ENCODE measurements around the gene C2orf42. TPM values are rescaled to one million over a fixed set of nuclear protein-coding genes. Genes with fewer than 3 reads are reported as not detected.

The C2orf42 gene
- total RNA-seq, 1 experiment from 2014 or later, result 17.4 TPM

- RAD21 ChIA-PET (ENCODE audit: low non-redundant PET in 1 of 2, low total read pairs in 2 of 2, uncharacterized antibody in 2 of 2, unreplicated experiment in 2 of 2), result no interaction called here
- no peak overlapping the region for H3K4me2 ChIP-seq (ENCODE audit: low read length)
- POLR2A ChIA-PET, result interaction anchor here (1.8 kb wide), 1 partner anchor 12 kb away, joined by 6 read pairs; the partner anchor contains the start of gene C2orf42
- H3K9me3 ChIP-seq (ENCODE audit: control insufficient read depth in 1 of 2, insufficient read depth in 1 of 2, low read depth in 1 of 2, low read length in 2 of 2), result no peaks in the 10 kb centered on the region
- no peak overlapping the region for H3K9ac ChIP-seq (ENCODE audit: low read length)
- H3K4me3 ChIP-seq (replicated peaks in 1 of 2; ENCODE audit: low read depth in 1 of 2, low read length in 2 of 2), result no peak overlapping the region
- H3K9me2 ChIP-seq (ENCODE audit: insufficient read depth), result no peaks in the 10 kb centered on the region
- H3K4me1 ChIP-seq (ENCODE audit: control insufficient read depth in 1 of 2, insufficient read depth in 2 of 2, low read length in 2 of 2), result no peaks in the 10 kb centered on the region
- no peak for ATAC-seq
- BruUV-seq (replicated peaks), result no TSS peak
- no peaks in the 10 kb centered on the region for H4K20me1 ChIP-seq (ENCODE audit: insufficient read depth)
- no peaks in the 10 kb centered on the region for H3K27me3 ChIP-seq (ENCODE audit: insufficient read depth, low read length)
- TF ChIP-seq CTCF (IDR thresholded peaks at IDR 0.05 in 2 of 3, conservative IDR thresholded peaks at IDR 0.05 in 1 of 3; ENCODE audit: borderline replicate concordance in 1 of 3, insufficient read depth in 1 of 3, low read depth in 2 of 3, low read length in 2 of 3), result no peak
- no peak for TF ChIP-seq RAD21 (IDR thresholded peaks at IDR 0.05; ENCODE audit: low read depth)
- TF ChIP-seq ZNF274 (IDR thresholded peaks at IDR 0.05; ENCODE audit: low read depth, low read length), result no peak
- TF ChIP-seq SP1 (IDR thresholded peaks at IDR 0.05; ENCODE audit: low read depth), result no peak
- TF ChIP-seq CEBPB (IDR thresholded peaks at IDR 0.05; ENCODE audit: low read depth), result no peak
- no peak for TF ChIP-seq POLR2AphosphoS5 (IDR thresholded peaks at IDR 0.05; ENCODE audit: low read depth, low read length)
- no peak for TF ChIP-seq EZH2 (IDR thresholded peaks at IDR 0.05)
- no peaks in the 10 kb centered on the region for H3K36me3 ChIP-seq (ENCODE audit: control insufficient read depth in 1 of 2, insufficient read depth in 2 of 2, low read length in 2 of 2)
- H3K27ac ChIP-seq (ENCODE audit: low read depth, low read length), result no peak overlapping the region
- intact Hi-C loops (cut with micrococcal nuclease), result no loop called here
- DNase-seq (ENCODE audit: low read depth, low spot score), result no peak
- H2AFZ ChIP-seq (ENCODE audit: low read depth, low read length, poor library complexity, severe bottlenecking), result no peak overlapping the region
- no peaks in the 10 kb centered on the region for H3K79me2 ChIP-seq (ENCODE audit: insufficient read depth, low read length)
- CTCF ChIA-PET, result no interaction called here
These were observed 12.3 kb upstream of the C2orf42 start for GRCh38 chr2:70203086-70203485.

GRCh38 chr2:70202236-70202806 is 11.5 kb upstream of the C2orf42 start:
- ChIA-PET POLR2A (no interaction called here), RAD21 (ENCODE audit: low non-redundant PET in 1 of 2, low total read pairs in 2 of 2, uncharacterized antibody in 2 of 2, unreplicated experiment in 2 of 2) (no interaction called here), CTCF (no interaction called here)
- no peak overlapping the region for H3K9ac ChIP-seq (ENCODE audit: low read length)
- H4K20me1 ChIP-seq (ENCODE audit: insufficient read depth), result no peaks in the 10 kb centered on the region
- H3K27ac ChIP-seq (ENCODE audit: low read depth, low read length), result no peak overlapping the region
- TF ChIP-seq JUND (IDR thresholded peaks at IDR 0.05) (no peak), EZH2phosphoT487 (IDR thresholded peaks at IDR 0.05; ENCODE audit: borderline replicate concordance) (no peak)
- intact Hi-C loops (cut with micrococcal nuclease), result no loop called here
- no peak overlapping the region for H2AFZ ChIP-seq (ENCODE audit: low read depth, low read length, poor library complexity, severe bottlenecking)
- no peaks in the 10 kb centered on the region for H3K36me3 ChIP-seq (ENCODE audit: control insufficient read depth in 1 of 2, insufficient read depth in 2 of 2, low read length in 2 of 2)
- no peaks in the 10 kb centered on the region for H3K4me1 ChIP-seq (ENCODE audit: control insufficient read depth in 1 of 2, insufficient read depth in 2 of 2, low read length in 2 of 2)
- no peaks in the 10 kb centered on the region for H3K27me3 ChIP-seq (ENCODE audit: insufficient read depth, low read length)
- no TSS peak for BruUV-seq (replicated peaks)
- H3K79me2 ChIP-seq (ENCODE audit: insufficient read depth, low read length), result no peaks in the 10 kb centered on the region
- H3K4me2 ChIP-seq (ENCODE audit: low read length), result no peak overlapping the region
- ATAC-seq, result no peak
- no peak overlapping the region for H3K4me3 ChIP-seq (replicated peaks in 1 of 2; ENCODE audit: low read depth in 1 of 2, low read length in 2 of 2)
- no peak for DNase-seq (ENCODE audit: low read depth, low spot score)
- no peaks in the 10 kb centered on the region for H3K9me2 ChIP-seq (ENCODE audit: insufficient read depth)
- no peaks in the 10 kb centered on the region for H3K9me3 ChIP-seq (ENCODE audit: control insufficient read depth in 1 of 2, insufficient read depth in 1 of 2, low read depth in 1 of 2, low read length in 2 of 2)
